ENCODE results near the gene FOXJ3.

The FOXJ3 gene

GRCh38 chr1:42139444-42139843, 195.6 kb downstream of the FOXJ3 start:
- DNase-seq = no peak

- no peak for DNase-seq
Measured at GRCh38 chr1:42138586-42138985, 196.4 kb downstream of the FOXJ3 start.

GRCh38 chr1:42137766-42138165, 197.3 kb downstream of the FOXJ3 start:
- DNase-seq = no peak

DNA sequence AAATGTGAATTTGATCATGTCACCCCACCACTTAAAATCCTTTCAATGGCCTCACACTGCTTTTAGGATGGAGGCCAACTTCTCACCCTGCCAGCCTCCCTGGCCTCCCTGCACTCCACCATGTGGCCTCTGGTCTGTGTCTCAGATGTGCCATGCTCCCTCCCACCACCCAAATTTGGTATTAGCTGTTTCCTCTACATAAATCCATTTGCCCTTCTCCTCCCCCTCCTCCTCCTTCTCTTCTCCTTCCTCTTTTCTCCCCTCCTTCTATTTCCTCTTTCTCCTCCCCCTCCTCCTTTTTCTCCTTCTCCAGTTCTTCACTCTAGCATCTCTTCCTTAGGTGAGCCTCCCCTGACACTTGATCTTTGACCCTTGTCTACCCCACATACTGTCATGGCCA, 198.6 kb downstream of the FOXJ3 start:
- DNase-seq = no peak

- no peak for DNase-seq
Measured at GRCh38 chr1:42135426-42135825, 199.6 kb downstream of the FOXJ3 start.

- DNase-seq = no peak
Measured at GRCh38 chr1:42133809-42134526, 201.1 kb downstream of the FOXJ3 start.

GRCh38 chr1:42133390-42133789, 201.6 kb downstream of the FOXJ3 start:
- no peak for DNase-seq

GRCh38 chr1:42130061-42130660, 204.9 kb downstream of the FOXJ3 start:
- no peak for DNase-seq

- no peak for DNase-seq
Measured at GRCh38 chr1:42128964-42129363, 206.1 kb downstream of the FOXJ3 start.

- no peak for DNase-seq
Measured at GRCh38 chr1:42128499-42128898, 206.5 kb downstream of the FOXJ3 start.

GRCh38 chr1:42127767-42128166, 207.3 kb downstream of the FOXJ3 start:
- DNase-seq = no peak
